ENCODE data around the gene SYT6.

SYT6 gene

GRCh38 chr1:114118351-114118990 is 35.2 kb downstream of the SYT6 start:
- no peak for DNase-seq (ENCODE audit: low read depth, low spot score)

DNA sequence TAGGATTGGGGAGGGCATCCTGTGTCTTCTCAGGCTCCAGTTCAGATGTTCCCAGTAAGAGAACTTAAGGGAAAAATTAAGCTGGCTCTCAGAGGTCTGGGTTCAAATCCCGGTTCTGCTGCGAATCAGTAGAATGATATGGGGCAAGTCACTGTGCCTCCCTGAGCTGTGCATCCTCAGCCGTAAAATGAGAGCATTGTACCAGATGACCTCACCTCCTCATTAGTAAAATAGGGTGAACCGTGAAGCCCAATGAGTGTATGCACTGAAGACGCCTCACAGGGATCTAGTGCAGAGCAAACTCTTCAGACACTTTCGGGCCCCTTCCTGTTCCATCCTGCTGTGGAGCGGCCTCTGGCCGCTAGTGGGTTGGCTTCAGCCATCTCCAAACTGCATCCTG is 36.0 kb downstream of the SYT6 start:
- DNase-seq (ENCODE audit: low read depth, low spot score), result no peak

GRCh38 chr1:114116086-114116485 is 37.6 kb downstream of the SYT6 start:
- no peak for DNase-seq (ENCODE audit: low read depth, low spot score)

DNA sequence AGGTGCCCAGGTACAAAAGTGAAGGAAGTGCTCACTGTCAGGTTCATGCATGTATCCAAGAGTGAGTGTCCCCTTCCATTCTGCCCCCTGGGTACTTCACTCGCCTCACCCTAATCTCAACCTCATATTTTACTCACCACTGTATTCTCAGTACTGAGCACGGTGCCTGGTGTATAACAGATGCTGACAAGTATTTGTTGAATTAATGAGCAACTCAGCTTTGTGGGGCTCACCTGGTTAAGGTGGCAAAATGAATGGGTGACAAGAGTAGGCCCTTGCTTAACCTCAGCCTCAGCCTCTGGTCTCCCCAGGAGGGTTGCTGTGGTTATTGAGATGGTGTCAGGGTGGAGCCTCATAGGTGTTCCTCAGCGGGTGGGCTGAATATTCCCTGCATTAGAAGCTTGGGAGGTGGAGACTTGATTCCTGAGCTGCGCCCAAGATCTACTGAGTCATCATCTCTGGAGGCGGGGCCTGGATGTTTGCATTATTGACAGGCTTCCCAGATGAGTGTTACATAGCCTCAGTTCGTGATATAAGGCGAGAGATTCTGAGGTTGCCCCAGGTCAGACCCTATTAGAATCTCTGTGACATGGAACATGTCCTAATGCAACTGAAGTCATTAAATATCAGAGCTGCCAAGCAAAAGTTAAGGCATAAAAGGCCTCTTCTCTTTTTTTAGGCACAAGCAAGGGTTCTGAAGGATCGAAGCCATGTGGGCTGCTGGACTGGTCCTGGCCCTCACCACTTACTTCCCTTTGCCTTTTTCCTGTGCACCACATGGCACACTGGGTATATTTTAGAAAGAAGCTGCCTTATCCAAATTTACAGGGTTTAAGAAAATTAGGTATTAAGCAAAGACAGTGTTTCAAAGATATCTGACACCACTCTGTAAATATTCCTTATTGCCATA is 39.2 kb downstream of the SYT6 start:
- DNase-seq (ENCODE audit: low read depth, low spot score), result peak; percentile 11

DNA sequence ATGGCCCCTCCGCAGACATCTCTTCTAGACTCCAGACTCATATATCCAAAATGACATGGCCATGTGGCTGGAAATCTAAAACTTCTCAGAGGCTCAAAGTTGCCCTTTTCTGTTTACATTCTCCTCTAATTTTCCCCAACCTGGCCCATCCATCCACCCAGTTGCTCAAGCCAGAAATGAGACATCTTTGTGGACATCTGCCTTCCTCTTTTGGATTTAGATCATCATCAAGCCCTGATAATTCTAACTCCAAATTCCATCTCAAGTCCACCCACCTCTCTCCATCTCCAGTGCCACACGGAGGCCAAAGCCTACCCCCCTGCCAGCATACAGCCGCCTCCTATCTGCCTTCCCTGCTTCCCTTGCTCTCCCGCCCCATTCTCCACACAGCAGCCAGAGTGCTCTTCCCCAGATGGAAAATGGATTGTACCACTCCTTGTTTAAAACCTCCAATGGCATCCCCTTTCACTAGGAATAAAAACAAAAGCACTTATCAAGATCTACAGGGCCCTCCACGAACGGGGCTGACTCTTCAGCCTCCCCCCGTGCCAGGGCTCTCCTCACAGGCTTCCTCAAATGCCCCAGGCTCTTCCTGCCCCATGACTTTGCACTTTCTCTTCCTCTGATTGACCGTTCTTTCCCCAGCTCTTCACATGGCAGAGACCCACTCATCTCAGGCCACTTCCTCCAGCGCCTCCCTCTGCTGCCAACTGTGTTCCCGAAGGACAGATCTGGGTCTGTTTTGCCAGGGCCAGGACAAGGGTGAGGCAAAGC is 40.1 kb downstream of the SYT6 start:
- no peak for DNase-seq (ENCODE audit: low read depth, low spot score)

- no peak for DNase-seq (ENCODE audit: low read depth, low spot score)
Observed at GRCh38 chr1:114112775-114113174, 40.9 kb downstream of the SYT6 start.

- DNase-seq (ENCODE audit: low read depth, low spot score), result no peak
Observed at GRCh38 chr1:114111731-114112641, 41.7 kb downstream of the SYT6 start.

- DNase-seq (ENCODE audit: low read depth, low spot score), result no peak
Observed at GRCh38 chr1:114109981-114110380, 43.7 kb downstream of the SYT6 start.

DNA sequence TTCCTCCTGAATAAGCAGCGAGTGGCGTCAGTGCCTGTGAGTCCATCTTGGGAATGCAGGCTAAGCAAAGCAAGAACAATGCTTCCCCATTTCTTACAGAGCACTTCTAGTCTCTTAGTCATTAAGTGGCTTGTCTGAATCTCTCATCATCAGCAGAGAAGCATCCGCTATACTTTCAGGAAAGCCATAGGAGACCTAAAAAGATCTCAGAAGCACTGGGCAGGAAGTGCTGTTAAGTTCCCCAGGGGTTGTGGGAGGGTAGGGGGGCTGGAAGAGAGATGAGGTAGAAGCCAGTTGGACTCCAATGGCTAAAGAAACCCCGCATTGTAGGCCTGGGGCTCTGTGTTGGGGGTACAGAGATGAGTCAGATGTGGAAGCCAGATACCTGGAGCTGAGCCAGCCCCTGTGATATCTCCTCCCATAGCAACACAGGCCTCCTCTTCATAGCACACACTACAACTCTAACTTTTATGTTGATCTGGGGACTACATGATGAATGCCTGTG is 44.9 kb downstream of the SYT6 start:
- peak; percentile 39 for DNase-seq (ENCODE audit: low read depth, low spot score)

- no peak for DNase-seq (ENCODE audit: low read depth, low spot score)
Observed at GRCh38 chr1:114107474-114108435, 45.9 kb downstream of the SYT6 start.

GRCh38 chr1:114105421-114105979 is 48.2 kb downstream of the SYT6 start:
- no peak for DNase-seq (ENCODE audit: low read depth, low spot score)

DNA sequence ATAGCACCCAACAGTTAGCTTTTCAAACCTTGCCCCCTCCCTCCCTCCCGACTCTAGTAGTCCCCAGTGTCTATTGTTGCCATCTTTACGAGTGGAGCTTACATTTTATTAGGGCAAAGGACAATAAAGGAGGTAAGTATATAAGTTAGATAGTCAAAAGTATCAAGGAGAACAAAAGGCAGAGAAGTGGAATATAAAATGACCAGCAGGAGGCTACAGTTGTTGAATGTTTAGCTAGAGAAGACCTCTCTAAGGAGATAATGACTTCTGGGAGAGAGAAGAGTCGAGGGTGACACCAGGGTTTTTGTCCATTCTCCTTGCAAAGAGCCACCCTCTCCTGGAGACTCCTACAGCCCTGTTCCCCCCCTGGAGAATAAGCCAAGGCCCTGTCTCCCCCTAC is 48.7 kb downstream of the SYT6 start:
- DNase-seq (ENCODE audit: low read depth, low spot score), result no peak

DNA sequence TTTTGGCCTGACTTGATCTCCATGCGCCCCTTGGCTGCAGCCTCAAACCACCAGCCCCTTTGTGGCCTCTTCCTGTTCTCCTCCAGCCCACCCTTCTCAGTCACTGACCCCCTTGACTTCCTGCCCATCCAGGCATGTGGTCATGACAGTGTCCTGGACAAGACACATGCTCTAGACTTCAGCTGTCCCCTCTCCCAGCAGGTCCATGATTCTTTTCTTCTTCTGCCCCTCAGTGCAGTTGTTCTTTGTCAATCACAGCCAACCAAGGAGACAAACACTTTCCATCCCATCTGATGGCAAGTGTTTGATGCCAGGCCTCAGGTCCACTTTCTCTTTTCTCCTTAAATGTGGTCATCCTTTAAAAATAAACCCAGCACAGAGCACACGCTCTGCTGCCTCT is 49.7 kb downstream of the SYT6 start:
- DNase-seq (ENCODE audit: low read depth, low spot score), result no peak

GRCh38 chr1:114102136-114102535 is 51.5 kb downstream of the SYT6 start:
- no peak for DNase-seq (ENCODE audit: low read depth, low spot score)

- DNase-seq (ENCODE audit: low read depth, low spot score), result no peak
Observed at GRCh38 chr1:114100148-114100547, 53.5 kb downstream of the SYT6 start.

- no peak for DNase-seq (ENCODE audit: low read depth, low spot score)
Observed at GRCh38 chr1:114099268-114099667, 54.4 kb downstream of the SYT6 start.

DNA sequence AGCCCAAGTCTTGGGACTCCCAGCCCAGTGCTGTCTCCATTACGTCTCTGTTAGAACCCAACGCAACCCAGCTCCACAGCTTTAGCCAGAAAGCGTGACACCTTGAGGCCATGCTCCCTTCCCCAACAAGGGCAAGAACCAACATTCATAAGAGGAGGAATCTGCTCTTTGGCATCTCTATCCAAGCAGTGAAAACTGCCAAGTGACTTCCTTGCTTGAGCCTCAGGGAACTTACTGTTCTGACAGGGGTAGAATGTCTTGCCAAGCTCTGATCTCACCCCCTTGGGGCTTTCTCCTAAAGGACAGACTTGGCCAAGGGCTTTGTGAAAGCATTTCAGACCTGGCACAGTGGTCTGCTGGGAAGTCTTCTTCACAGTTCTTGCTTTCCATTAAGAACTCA is 56.6 kb downstream of the SYT6 start:
- DNase-seq (ENCODE audit: low read depth, low spot score), result no peak

DNA sequence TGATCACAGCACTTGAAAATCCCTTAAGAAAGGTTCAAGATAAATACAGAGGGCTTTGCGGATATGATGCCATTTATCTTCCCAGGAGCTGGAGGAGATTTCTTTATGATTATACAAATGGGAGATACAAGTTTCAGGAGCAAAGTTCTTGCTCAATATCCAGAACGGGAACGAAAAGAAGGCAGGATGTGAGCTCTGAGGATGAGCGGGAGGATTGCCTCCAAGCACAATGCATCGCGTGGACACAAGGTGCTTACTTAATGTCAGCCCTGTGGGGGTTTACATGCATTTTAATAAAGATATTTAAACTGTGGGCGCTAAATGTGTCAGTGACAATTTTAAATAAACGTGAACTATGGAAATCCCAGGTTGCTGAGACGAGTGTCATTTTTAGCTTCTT is 59.0 kb downstream of the SYT6 start:
- DNase-seq (ENCODE audit: low read depth, low spot score), result no peak

GRCh38 chr1:114094363-114094634 is 59.4 kb downstream of the SYT6 start:
- DNase-seq (ENCODE audit: low read depth, low spot score), result peak; percentile 26

Data from astrocyte of the hippocampus (primary cell).